ENCODE data around the gene KRT3.

KRT3 gene

GRCh38 chr12:52776435-52776834 lies 19.5 kb downstream of the KRT3 start:
- Histone ChIP-seq H3K27ac (ENCODE audit: extremely low read depth, low read depth, low read length) (no peak overlapping the region), H3K9me3 (ENCODE audit: control insufficient read depth, insufficient read depth, low read depth, low read length) (no peaks in the 10 kb centered on the region), H3K4me3 (ENCODE audit: low read depth, low read length) (no peak overlapping the region), H3K4me1 (ENCODE audit: control insufficient read depth, insufficient read depth, low read length) (no peaks in the 10 kb centered on the region), H3K36me3 (ENCODE audit: control insufficient read depth in 2 of 2, insufficient read depth in 1 of 2, low read length in 2 of 2) (no peaks in the 10 kb centered on the region)
- ChIA-PET POLR2A (no interaction called here), CTCF (interaction anchor here (0.6 to 1.0 kb wide), 3 partner anchors 19 to 103 kb away, joined by 5 to 7 read pairs (median 5); no protein-coding TSS in a partner anchor)
- TF ChIP-seq ZNF555 (tag by site-specific recombination; conservative IDR thresholded peaks at IDR 0.05), result no peak
- TF ChIP-seq ZBTB1 (tag by site-specific recombination; IDR thresholded peaks at IDR 0.05), result no peak
- TF ChIP-seq ZNF423 (tag by site-specific recombination; IDR thresholded peaks at IDR 0.05), result no peak
- no peak for TF ChIP-seq ZNF23 (tag by site-specific recombination; IDR thresholded peaks at IDR 0.05; ENCODE audit: borderline replicate concordance)
- no peak for TF ChIP-seq KLF1 (tag by site-specific recombination; IDR thresholded peaks at IDR 0.05)
- no peak for TF ChIP-seq ZNF114 (tag by site-specific recombination; IDR thresholded peaks at IDR 0.05)

- H3K36me3 ChIP-seq (ENCODE audit: control insufficient read depth in 2 of 2, insufficient read depth in 1 of 2, low read length in 2 of 2), result no peaks in the 10 kb centered on the region
- TF ChIP-seq ZNF529 (tag by site-specific recombination; IDR thresholded peaks at IDR 0.05; ENCODE audit: insufficient replicate concordance) (no peak), ZNF585B (tag by site-specific recombination; IDR thresholded peaks at IDR 0.05) (no peak), ZNF791 (tag by site-specific recombination; IDR thresholded peaks at IDR 0.05) (no peak), ZNF350 (tag by site-specific recombination; IDR thresholded peaks at IDR 0.05) (no peak), AEBP2 (tag by site-specific recombination; IDR thresholded peaks at IDR 0.05; ENCODE audit: borderline replicate concordance) (no peak), TRIM28 (IDR thresholded peaks at IDR 0.05; ENCODE audit: borderline replicate concordance, low read length) (no peak), ZNF10 (tag by site-specific recombination; IDR thresholded peaks at IDR 0.05) (no peak), HOXA7 (CRISPR knock-in tag; IDR thresholded peaks at IDR 0.05; ENCODE audit: borderline replicate concordance) (no peak), SETDB1 (IDR thresholded peaks at IDR 0.05; ENCODE audit: insufficient read length, low read length) (no peak), TCF7L2 (IDR thresholded peaks at IDR 0.05; ENCODE audit: borderline replicate concordance, low read depth, low read length) (no peak), ZNF777 (tag by site-specific recombination; IDR thresholded peaks at IDR 0.05; ENCODE audit: borderline replicate concordance) (no peak)
- no peaks in the 10 kb centered on the region for H3K9me3 ChIP-seq (ENCODE audit: control insufficient read depth, insufficient read depth, low read depth, low read length)
- no peak overlapping the region for H3K27ac ChIP-seq (ENCODE audit: extremely low read depth, low read depth, low read length)
- H3K4me3 ChIP-seq (ENCODE audit: low read depth, low read length), result no peak overlapping the region
- ChIA-PET POLR2A (no interaction called here), CTCF (interaction anchor here (0.6 kb wide), 2 partner anchors 85 to 93 kb away, joined by 3 read pairs; no protein-coding TSS in a partner anchor)
- no peaks in the 10 kb centered on the region for H3K4me1 ChIP-seq (ENCODE audit: control insufficient read depth, insufficient read depth, low read length)
Measured at GRCh38 chr12:52774629-52775250, 21.2 kb downstream of the KRT3 start.

- CTCF ChIA-PET, result interaction anchor here (0.8 kb wide), 1 partner anchor 95 kb away, joined by 3 read pairs; no protein-coding TSS in a partner anchor
- no peak for TF ChIP-seq ZNF280C (tag by site-specific recombination; IDR thresholded peaks at IDR 0.05)
- TF ChIP-seq BCL11B (tag by site-specific recombination; IDR thresholded peaks at IDR 0.05; ENCODE audit: low read depth), result no peak
- no peak for TF ChIP-seq ZXDB (tag by site-specific recombination; IDR thresholded peaks at IDR 0.05)
- TF ChIP-seq ZSCAN23 (tag by site-specific recombination; IDR thresholded peaks at IDR 0.05), result no peak
- TF ChIP-seq ZNF626 (tag by site-specific recombination; IDR thresholded peaks at IDR 0.05), result no peak
- TF ChIP-seq ZNF624 (tag by site-specific recombination; IDR thresholded peaks at IDR 0.05), result no peak
- no peak for TF ChIP-seq ZNF292 (tag by site-specific recombination; IDR thresholded peaks at IDR 0.05; ENCODE audit: borderline replicate concordance, low read depth)
- TF ChIP-seq ZNF521 (tag by site-specific recombination; IDR thresholded peaks at IDR 0.05), result no peak
- TF ChIP-seq WT1 (tag by site-specific recombination; IDR thresholded peaks at IDR 0.05), result no peak
- TF ChIP-seq ZNF223 (tag by site-specific recombination; IDR thresholded peaks at IDR 0.05), result no peak
- no peak for TF ChIP-seq SETDB1 (IDR thresholded peaks at IDR 0.05; ENCODE audit: insufficient read length, low read length)
- no peak for TF ChIP-seq ZNF670 (tag by site-specific recombination; IDR thresholded peaks at IDR 0.05; ENCODE audit: low read depth)
- H3K36me3 ChIP-seq (ENCODE audit: control insufficient read depth in 2 of 2, insufficient read depth in 1 of 2, low read length in 2 of 2), result no peaks in the 10 kb centered on the region
- no peak overlapping the region for H3K4me3 ChIP-seq (ENCODE audit: low read depth, low read length)
- POLR2A ChIA-PET, result no interaction called here
- no peaks in the 10 kb centered on the region for H3K4me1 ChIP-seq (ENCODE audit: control insufficient read depth, insufficient read depth, low read length)
- H3K9me3 ChIP-seq (ENCODE audit: control insufficient read depth, insufficient read depth, low read depth, low read length), result no peaks in the 10 kb centered on the region
- no peak overlapping the region for H3K27ac ChIP-seq (ENCODE audit: extremely low read depth, low read depth, low read length)
Measured at GRCh38 chr12:52772772-52773171, 23.1 kb downstream of the KRT3 start.
